ENCODE measurements around the gene RNF10.
"Not testable (repeated sequence)": the region's sequence is repeated elsewhere in the genome, so short reads cannot be mapped to it uniquely, and the experiment has no call there.

Gene RNF10

DNA sequence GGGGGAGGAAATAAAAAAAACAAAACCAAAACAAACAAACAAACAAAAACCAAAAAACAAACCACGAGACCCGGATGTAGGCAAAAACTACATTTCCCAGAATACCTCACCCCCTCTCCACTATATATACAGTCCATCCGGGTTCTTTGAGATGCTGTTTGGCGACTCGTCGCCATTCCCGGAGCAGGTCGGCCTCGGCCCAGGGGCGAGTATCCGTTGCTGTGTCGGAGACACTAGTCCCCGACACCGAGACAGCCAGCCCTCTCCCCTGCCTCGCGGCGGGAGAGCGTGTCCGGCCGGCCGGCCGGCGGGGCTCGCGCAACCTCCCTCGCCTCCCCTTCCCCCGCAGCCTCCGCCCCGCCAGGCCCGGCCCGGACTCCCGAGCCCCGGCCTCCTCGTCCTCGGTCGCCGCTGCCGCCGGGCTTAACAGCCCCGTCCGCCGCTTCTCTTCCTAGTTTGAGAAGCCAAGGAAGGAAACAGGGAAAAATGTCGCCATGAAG lies at the start of gene RNF10:
RNF10 (plus strand) TSS at position 154 of the 500 bp plus-strand sequence. CDS start 456 bp downstream, outside the sequence.
- peak; percentile 38 to 40 for DNase-seq (ENCODE audit: low read depth in 2 of 2)

DNA sequence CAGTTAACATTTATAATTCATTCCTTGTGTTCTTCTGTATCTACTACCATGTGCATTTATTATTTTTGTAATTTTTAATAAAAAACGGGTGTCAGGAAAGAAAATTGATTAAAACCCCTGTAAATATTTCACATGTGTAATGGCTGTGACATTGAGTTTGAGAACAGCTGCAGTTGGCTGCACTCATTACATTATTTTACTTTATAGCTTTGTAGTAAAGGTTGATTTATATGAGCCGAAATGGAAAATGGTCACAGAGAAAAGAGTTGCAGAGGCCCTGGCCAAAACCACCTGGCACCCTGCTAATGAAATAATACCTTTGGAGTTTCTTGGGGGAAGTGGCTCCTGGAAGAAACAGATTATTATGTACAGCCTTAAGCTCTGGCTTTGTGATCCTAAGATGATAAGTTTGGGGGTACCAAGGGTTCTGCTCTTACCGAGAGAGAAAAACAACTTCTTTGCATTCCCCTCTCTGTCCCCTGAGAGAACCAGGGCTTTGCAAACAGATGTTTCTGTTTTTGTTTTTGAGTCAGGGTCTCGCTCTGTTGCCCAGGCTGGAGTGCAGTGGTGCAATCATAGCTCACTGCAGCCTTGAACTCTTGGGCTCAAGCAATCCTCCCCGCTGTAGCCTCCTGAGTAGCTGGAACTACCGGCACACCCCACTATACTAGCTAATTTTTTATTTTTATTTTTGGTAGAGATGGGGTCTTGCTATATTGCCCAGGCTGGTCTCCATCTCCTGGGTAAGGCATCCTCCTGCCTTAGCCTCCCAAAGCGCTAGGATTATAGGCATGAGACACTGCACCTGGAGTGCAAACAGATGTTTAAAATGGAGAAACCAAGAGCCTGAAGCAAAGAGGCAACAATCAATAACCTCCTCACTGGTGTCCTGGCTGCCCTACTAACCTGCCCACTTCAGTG lies 47.9 kb upstream of the RNF10 start:
- DNase-seq (ENCODE audit: low read depth in 2 of 2), result no peak

DNA sequence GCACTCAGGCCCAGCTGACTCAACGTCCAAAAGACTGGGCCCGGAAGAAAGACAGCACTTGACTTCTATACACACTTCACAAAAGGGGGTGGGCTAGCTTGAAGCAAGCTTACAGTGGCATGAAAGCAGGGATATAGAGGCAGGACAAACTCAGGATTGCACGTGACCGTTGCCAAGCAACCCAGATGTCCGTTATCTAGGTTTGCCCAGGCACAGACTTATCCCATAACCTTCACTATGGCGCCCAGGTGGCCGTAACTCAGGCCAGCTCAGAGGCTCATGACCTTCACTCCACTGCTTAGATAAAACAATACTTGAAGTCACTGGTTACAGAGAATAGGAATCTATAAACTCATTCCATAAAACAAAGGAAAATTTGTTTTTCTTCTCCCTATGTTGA lies 46.6 kb upstream of the RNF10 start:
- DNase-seq (ENCODE audit: low read depth in 2 of 2), result not testable (repeated sequence)

DNA sequence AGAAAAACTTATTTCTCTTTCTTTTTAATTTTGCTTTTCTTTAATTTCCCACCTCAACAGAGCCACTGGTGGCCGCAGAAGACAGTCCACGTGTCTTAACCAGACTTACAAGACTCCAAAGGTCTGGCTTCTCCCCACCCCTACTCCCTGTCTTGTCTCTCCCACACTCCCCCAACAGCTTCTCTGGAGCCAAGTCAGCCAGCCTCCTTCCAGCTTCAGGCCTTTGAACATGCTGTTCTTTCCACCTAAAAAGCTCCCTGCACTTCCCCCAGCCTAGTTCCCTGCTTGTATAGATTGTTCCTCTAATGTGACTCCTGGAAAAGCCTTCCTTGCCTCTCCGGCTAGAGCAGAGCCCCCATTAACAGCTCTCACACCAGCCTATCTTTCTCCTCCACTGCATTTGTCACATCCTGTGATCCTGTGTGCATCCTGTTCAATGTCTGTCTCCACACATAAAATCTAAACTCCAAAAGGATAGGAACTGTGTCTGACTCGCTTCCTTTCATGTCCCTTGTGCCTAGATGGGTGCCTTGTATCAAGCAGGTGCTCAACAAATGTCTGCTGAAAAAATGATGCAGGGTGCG lies 46.0 kb upstream of the RNF10 start:
- DNase-seq (ENCODE audit: low read depth in 2 of 2), result no peak

DNA sequence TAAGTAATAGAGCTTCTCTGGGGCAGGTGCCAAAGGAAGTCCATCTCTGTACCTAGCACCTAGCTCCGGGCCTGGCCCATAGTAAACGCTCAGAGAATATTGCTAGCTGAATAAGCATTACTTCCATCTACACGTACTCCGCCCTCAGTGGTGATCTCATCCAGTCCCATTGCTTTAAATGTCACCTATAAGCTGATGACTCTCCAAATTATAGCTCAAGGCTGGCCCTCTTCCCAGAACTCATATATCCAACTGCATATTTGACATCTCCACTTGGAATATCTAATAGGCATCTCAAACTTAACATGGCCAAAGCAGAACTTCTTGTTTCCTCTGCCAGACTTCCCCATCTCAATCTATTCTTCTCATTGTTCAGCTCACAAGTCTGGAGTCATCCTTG lies 45.1 kb upstream of the RNF10 start:
- DNase-seq (ENCODE audit: low read depth in 2 of 2), result no peak

DNA sequence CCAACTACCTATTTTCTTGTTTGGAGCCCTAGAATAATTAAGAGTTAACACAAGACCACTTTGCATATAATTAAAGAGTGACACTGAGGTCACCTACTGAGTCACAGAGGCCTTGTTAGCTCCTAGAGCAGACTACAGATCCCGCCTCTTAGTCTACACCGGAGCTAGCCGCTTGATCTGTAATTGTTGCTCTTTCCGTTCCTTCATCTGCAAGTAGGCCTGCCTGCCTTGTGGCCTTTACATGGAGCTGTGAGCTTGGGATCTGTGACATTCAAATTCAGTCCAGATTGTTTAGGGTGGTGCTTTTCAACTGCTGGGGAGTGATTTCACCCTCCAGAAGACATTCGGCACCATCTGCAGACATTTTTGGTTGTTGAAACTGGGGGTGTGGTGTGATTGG lies 43.8 kb upstream of the RNF10 start:
- DNase-seq (ENCODE audit: low read depth in 2 of 2), result no peak

DNA sequence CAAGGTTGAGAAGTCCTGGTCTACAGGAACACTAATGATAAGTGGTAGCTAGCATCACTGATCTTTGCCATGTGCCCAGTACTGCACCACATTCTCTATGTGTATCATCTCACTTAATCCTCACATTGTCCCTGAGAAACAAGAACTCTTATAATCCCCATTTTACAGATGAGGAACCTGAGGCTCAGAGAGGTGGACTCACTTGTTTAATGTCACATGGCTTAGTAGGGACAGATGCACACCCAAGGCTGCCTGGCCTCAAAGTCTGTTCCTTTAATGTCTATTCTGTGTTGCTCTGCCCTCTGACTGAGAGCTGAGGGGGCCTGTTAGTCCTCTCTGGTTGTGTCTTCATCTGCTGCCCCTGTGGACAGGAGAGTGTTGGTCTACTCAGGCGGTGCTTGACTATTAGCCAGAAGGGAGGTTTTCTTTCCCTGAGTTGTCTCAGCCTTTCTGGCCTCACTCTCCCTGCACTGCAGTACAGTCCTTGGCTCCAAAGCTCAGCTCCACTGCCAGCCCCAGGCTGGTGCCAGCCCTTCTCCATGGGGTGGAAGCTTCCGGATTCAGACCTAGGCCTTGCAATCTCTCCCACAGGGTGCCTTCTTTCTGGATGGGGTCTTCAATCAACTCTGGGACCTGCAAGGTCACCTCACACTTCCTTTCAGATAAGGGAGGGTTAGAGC lies 43.2 kb upstream of the RNF10 start:
- no peak for DNase-seq (ENCODE audit: low read depth in 2 of 2)

DNA sequence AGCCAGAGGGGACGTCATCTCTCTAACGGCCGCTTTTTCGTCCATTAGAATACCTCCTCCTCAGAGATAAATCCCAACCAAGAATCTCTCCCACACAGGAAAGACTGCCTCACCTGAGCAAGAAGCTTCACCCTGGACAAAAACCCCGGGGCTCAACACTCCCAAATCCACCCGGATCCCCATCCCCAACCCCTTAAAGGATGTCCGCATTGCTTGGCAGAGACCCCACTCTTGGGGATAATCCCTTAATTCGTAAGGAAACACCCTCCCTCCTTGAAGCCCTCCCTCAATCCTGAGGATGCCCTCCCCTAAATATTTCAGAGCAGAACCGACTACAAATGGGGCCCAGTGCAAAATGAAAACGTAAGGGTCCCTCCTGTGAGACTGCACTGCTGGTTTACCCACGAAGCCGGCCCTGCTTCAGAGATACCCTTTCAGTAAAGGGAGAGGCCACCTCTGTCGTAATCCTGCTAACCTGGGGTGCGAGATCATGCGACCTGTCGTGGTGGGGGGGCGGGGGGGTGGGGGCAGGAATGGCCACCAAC lies 38.9 kb upstream of the RNF10 start:
- no peak for DNase-seq (ENCODE audit: low read depth in 2 of 2)

DNA sequence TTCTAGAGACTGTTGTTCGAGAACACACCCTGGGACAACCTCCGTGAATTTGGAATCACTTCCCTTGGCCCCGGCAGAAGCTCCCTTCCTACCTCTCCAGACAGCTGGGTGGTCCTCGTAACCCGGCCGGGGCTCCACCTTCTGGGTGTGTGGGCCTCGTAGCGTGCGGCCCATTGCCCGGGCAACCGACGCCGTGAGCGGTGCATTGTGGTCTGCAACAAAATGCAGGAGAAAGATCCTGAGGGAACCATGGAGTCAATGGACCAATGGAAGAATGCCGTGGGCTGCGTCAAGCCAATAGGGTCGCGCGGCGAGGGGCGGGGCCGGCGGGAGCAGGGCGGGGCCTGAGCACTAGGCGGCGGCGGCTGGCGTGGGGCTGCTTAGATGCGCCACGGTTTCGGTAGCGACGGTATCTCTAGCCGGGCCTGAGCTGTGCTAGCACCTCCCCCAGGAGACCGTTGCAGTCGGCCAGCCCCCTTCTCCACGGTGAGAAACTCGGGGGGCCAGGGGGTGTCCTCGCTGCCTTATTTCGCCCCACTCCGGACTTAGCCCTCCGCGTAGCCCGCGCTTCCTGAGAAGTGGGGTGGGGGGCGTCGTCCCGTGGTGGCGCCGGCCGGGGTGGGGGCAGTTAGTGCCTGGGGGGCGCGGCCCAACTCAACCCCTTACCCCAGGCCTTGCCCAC lies 38.3 kb upstream of the RNF10 start, which contains the start of gene DYNLL1:
DYNLL1 (plus strand) TSS at position 383 of the 682 bp plus-strand sequence. CDS start 309 bp downstream, outside the sequence.
- DNase-seq (ENCODE audit: low read depth in 2 of 2), result peak; percentile 94 to 98

DNA sequence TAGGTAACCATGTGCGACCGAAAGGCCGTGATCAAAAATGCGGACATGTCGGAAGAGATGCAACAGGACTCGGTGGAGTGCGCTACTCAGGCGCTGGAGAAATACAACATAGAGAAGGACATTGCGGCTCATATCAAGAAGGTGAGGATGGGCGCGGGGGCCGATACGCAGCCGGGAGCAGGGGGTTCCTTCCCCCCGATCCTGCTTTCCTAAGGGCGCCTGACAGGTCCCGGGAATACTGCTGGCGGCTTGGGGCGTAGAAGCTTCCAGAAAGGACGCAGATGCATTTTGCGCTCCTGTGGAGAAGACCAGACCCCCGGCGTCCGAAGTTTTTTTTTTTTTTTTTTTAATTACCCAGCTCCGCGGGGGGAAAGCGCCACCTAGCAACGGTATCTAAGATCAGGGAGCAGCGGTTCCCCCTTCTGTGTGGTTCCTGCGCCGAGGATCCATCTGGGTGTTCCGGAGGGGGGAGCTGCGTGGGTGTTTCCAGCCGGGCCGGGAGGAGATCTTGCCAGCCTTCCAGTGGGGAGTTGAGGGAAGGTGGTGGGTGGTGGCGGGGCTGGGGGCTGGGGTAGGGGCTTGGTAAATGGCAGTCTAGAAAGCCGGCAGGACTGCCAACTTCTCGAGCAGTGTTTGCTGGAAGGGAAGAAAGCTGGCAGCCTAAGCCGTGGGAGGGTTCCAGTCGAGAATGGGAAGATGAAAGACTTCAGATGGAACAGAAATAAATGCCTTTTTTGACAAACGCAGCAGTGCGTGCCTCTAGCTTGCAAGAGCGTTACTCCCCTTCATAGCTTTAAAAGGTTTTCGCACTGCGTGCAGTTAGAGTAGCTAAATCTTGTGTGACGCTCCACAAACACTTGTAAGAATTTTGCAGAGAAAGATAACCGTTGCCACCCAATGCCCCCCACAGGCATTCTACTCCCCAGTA lies 37.5 kb upstream of the RNF10 start:
- peak; percentile 13 to 25 for DNase-seq (ENCODE audit: low read depth in 2 of 2)

DNA sequence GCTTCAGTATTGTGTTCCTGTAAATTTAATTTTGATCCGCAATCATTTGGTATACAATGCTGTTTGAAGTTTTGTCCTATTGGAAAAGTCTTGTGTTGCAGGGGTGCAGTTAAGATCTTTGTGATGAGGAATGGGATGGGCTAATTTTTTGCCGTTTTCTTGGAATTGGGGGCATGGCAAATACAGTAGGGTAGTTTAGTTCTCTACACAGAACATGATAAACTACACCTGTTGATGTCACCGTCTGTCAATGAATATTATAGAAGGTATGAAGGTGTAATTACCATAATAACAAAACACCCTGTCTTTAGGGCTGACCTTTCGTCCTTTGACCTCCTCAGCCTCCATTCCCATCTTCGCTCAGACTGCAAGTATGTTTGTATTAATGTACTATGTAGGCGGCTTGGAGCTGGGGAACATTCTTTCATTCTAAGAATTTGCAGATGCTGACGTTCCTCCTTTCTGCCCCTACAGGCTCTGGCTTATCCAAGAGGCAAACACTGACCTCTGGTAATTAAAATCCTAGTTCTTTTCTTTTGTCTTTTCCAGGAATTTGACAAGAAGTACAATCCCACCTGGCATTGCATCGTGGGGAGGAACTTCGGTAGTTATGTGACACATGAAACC lies 36.5 kb upstream of the RNF10 start:
- no peak for DNase-seq (ENCODE audit: low read depth in 2 of 2)

DNA sequence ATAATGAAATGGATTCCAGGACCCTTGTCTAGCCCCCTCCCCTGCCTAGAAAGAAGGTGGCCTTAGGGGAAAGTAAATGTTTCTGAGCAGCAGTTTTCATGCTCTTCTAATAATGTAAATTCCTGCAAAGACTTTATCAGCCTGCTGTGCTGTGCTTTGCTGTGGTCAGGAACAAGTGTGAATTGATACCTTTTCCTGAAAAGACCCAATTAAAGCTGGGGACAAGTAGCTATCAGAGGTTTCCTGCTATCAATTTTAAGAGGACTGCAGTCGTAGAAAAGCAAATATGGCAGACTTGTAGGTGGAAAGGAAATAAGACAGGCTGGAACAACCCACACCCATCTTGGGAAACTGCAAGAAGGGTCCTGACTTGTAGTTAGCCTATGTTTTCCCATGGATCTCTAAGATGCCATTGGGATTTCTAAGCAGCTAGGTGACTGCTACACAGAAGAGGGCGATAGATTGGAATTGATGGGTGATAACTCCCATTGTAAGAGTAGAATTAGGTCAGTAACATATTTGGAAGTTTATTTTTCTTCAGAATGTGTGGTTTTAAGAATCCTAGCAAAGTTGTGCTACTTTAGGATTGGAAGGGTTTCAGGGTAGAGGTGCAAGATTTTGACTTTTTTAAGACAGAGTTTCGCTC lies 35.2 kb upstream of the RNF10 start:
- DNase-seq (ENCODE audit: low read depth in 2 of 2), result no peak

DNA sequence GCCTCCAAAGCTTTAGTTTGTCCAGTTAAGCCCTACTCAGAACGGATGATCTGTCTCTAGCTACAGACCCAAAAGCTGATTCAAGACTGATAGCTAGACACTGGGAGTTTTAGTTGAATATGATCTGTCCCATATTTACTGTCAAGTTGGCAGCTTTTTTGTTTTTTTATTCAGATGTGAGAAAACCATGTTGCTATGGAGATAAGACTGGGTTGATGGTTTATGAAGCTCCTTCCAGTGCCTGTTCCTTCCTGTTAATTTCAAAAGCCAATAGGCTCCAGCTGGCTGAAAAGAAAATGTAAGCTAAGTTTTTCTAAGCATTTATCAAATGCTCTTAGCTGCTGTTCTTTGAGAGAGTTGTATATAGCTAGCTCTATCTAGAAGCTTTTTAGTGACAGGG lies 33.6 kb upstream of the RNF10 start:
- DNase-seq (ENCODE audit: low read depth in 2 of 2), result no peak

DNA sequence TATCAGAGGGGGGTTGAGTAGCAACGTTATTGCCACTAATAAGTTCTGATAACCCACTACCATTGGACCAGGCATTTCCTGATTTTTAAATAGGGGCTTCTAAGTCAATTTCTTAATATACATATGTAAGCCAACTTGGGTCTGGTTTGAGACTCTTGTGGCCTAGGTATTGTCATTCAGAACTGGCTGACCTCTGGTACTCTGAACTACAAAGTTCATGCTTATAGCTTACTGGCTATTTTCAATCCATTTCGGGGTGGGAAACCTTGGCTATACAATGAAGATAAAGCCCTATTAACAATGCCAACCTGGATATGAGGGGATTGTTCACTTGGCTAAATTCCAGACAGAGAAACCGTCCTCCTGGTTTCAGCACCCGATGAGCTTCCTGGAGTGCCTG lies 29.6 kb upstream of the RNF10 start:
- DNase-seq (ENCODE audit: low read depth in 2 of 2), result no peak

DNA sequence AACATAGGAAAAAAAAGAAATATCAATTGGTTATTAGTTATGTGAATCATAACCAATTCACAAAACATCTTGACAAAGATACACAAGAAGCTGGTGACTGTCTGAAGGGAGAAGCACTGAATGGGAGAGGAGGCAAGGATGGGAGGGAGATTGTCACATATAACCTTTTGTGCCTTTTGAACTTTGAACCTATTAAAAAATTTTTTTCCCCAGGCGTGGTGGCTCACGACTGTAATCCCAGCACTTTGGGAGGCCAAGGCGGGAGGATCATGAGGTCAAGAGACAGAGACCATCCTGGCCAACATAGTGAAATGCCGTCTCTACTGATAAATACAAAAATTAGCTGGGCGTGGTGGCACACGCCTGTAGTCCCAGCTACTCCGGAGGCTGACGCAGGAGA lies 25.6 kb upstream of the RNF10 start:
- DNase-seq (ENCODE audit: low read depth in 2 of 2), result no peak

DNA sequence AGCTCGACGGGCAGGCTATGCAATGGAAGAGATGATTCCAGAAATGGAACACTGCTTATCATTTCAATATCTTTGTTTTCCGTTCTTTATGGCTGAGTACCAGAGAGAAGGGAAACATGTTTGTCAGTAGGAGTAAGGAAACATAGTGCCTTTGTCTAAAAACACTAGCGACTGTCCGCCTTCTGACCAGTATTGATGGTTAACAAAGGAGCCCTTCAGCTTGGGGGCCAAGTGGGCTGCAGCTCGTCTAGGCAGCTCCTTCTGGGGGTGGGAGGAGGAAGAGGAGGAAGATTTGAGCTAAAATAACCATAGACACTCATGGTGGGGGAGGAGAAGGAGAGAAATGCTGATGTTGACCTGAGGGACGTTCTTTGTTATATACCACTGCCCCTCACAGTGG lies 20.2 kb upstream of the RNF10 start:
- no peak for DNase-seq (ENCODE audit: low read depth in 2 of 2)

DNA sequence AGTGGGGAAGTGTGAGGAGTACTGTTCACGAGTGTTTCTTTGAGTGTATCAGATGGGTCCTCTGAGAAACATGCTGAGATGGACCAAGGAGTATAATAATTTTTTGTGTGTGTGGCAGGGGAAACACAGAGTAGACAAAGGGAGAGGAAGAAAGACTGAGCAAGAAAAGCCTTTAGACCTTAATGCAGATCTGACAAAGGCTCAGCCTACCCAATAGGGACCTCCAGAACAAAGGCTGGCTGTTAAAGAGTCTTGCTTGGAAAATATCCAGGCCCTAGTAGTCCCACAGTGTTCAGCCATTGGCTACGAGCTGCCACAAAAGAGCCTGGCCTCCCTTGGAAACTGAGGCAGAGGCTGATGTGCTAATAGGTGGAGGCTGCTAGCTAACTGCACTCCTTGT lies 18.7 kb upstream of the RNF10 start:
- no peak for DNase-seq (ENCODE audit: low read depth in 2 of 2)

DNA sequence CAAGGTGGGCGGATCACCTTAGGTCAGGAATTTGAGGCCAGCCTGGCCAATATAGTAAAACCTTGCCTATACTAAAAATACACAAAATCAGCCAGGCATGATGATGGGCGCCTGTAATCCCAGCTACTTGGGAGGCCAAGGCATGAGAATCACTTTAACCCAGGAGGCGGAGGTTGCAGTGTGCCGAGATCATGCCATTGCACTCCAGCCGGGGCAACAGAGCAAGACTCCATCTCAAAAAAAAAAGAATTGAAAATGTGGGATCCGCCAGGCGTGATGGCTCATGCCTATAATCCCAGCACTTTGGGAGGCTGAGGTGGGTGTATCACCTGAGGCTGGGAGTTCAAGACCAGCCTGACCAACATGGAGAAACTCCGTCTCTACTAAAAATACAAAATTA lies 14.8 kb upstream of the RNF10 start:
- DNase-seq (ENCODE audit: low read depth in 2 of 2), result not testable (repeated sequence)

DNA sequence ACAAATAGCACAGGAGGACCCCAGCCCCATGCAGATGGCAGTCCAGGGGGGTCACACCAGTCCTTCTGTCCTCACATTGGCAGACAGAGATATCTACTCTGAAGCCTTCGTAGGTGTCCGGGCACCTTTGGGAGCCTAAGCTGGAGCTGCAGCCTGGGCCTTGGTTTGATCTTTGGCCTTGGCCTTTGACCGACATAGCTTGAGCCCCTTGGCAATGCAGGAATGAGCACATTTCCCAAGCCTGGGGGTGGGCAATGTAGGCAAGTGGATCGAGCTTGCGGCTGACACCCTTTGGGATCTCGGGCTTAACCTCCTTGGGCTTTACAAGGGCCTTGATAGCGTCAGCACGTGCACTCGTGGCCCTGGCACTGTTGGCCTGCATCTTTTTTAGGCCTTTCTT lies 11.6 kb upstream of the RNF10 start:
- DNase-seq (ENCODE audit: low read depth in 2 of 2), result no peak
